ENCODE measurements around the gene UBIAD1.

The UBIAD1 gene

GRCh38 chr1:11314959-11315358 lies 42.0 kb downstream of the UBIAD1 start:
- no peak for DNase-seq

GRCh38 chr1:11316701-11317100 lies 43.7 kb downstream of the UBIAD1 start:
- no peak for DNase-seq

GRCh38 chr1:11318982-11319381 lies 46.0 kb downstream of the UBIAD1 start:
- no peak for DNase-seq

- peak; percentile 13 for DNase-seq
Measured at GRCh38 chr1:11320153-11320936, 47.3 kb downstream of the UBIAD1 start.

GRCh38 chr1:11321656-11322491 lies 48.9 kb downstream of the UBIAD1 start:
- no peak for DNase-seq

- DNase-seq: no peak
Measured at GRCh38 chr1:11324567-11325165, 51.7 kb downstream of the UBIAD1 start.

- no peak for DNase-seq
Measured at GRCh38 chr1:11326070-11326469, 53.1 kb downstream of the UBIAD1 start.

GRCh38 chr1:11328444-11328843 lies 55.4 kb downstream of the UBIAD1 start:
- DNase-seq: no peak

GRCh38 chr1:11330411-11330810 lies 57.4 kb downstream of the UBIAD1 start:
- DNase-seq: no peak

- no peak for DNase-seq
Measured at GRCh38 chr1:11331036-11331944, 58.3 kb downstream of the UBIAD1 start.

GRCh38 chr1:11331945-11332546 lies 59.0 kb downstream of the UBIAD1 start:
- no peak for DNase-seq

- no peak for DNase-seq
Measured at GRCh38 chr1:11333631-11334030, 60.6 kb downstream of the UBIAD1 start.

GRCh38 chr1:11334261-11334804 lies 61.3 kb downstream of the UBIAD1 start:
- DNase-seq: no peak

- DNase-seq: no peak
Measured at GRCh38 chr1:11334821-11335220, 61.8 kb downstream of the UBIAD1 start.

- no peak for DNase-seq
Measured at GRCh38 chr1:11335417-11336056, 62.5 kb downstream of the UBIAD1 start.

- peak; percentile 42 for DNase-seq
Measured at GRCh38 chr1:11337580-11338073, 64.6 kb downstream of the UBIAD1 start.
